B cell (primary cell): ENCODE data around the gene EOGT.

ENCODE experiments used
- EZH2 ChIP-seq: IDR thresholded peaks from 2 replicates; pipeline ENCODE4 v1.6.1; 2012; ENCODE audit warnings: borderline replicate concordance, low read depth, mild to moderate bottlenecking, moderate library complexity, low read length; ENCODE audit not compliant: insufficient read depth, poor library complexity, severe bottlenecking
- TF ChIP-seq, protein P1 (sequence below): fragments of 200-600 bp; IDR thresholded peaks from one replicate; pipeline ENCODE4 v1.8.0; 2022; ENCODE audit warnings: antibody characterized with exemption, mild to moderate bottlenecking

DNA sequence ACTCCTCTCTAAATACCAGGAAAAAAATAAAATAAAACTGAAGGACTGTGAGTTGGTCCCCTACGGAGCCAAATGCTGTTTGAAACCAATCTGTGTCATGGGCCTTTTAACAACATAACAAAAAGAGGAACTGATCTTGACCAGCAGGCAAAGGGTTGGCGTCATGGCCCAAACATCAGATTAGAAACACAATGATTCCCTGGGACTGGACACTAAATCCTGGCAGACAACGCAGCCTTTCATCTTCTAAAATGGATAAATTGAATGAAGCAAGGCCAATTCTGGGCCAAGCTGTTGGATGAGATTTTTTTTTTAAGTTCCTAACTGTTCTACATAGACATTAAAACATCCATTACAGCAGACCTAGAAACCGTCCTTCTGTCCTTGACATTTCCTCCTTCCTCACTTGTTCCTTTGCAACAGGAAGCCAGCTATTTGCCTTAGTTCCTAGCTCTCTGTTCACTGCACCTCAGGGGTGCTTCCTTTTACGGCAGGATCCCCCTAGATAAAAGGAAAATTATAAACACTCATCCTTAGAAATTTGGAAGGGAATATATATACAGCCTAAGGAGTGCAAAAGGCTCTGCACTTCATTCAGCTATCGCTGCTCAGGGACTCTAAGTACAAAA lies 59.6 kb downstream of the EOGT start:
- TF ChIP-seq EZH2 = no peak
- TF ChIP-seq, protein P1, sequence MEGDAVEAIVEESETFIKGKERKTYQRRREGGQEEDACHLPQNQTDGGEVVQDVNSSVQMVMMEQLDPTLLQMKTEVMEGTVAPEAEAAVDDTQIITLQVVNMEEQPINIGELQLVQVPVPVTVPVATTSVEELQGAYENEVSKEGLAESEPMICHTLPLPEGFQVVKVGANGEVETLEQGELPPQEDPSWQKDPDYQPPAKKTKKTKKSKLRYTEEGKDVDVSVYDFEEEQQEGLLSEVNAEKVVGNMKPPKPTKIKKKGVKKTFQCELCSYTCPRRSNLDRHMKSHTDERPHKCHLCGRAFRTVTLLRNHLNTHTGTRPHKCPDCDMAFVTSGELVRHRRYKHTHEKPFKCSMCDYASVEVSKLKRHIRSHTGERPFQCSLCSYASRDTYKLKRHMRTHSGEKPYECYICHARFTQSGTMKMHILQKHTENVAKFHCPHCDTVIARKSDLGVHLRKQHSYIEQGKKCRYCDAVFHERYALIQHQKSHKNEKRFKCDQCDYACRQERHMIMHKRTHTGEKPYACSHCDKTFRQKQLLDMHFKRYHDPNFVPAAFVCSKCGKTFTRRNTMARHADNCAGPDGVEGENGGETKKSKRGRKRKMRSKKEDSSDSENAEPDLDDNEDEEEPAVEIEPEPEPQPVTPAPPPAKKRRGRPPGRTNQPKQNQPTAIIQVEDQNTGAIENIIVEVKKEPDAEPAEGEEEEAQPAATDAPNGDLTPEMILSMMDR = no peak
